ENCODE results near the gene YIPF7. TPM values are rescaled to one million over a fixed set of nuclear protein-coding genes. Genes with fewer than 3 reads are reported as not detected.
A peak's percentile ranks its signal among the peaks of the same experiment; 100 is the strongest.

Gene YIPF7
- total RNA-seq, 4 donors from 2014 or later = 0.98 to 4.6 TPM; not detected in 2

- no peak for TF ChIP-seq POLR2A (IDR thresholded peaks at IDR 0.05)
- peak; percentile 17 to 43 (median 37) for TF ChIP-seq CTCF (IDR thresholded peaks at IDR 0.05)
- Histone ChIP-seq H3K4me3 (no peak overlapping the region), H3K9me3 (no peaks in the 10 kb centered on the region), H3K27me3 (no peaks in the 10 kb centered on the region), H3K27ac (no peak overlapping the region), H3K36me3 (no peaks in the 10 kb centered on the region), H3K4me1 (no peaks in the 10 kb centered on the region)
- no peak for DNase-seq
- intact Hi-C loops (cut with DNase I; ENCODE audit: low total_unique reads) = no loop called here
These were observed 22.1 kb downstream of the YIPF7 start for GRCh38 chr4:44629280-44629866.

DNA sequence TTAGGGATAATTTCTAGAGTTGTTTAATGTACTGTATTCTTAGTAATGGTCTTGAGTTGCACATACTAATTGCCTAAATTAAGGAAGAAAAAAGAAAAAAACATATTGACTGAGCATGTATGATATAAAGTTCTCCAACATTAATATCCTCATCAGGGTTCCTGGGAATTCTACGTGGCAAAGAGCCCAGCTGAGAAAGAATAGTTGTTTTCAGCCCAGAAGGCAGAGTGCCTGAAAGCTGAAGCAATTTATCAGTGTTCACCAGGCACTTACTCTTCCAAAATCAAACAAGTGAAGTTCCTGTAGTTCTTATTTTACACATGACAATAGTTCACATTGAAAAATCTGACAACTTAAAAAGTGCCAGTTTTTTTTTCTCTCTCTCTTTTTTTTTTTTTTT lies 27.7 kb downstream of the YIPF7 start:
- DNase-seq = no peak
- no peak overlapping the region for H3K27ac ChIP-seq
- intact Hi-C loops (cut with DNase I; ENCODE audit: low total_unique reads) = no loop called here
- TF ChIP-seq POLR2A (IDR thresholded peaks at IDR 0.05) (no peak), CTCF (IDR thresholded peaks at IDR 0.05) (no peak)
- H3K36me3 ChIP-seq = no peaks in the 10 kb centered on the region
- H3K9me3 ChIP-seq = no peaks in the 10 kb centered on the region
- H3K27me3 ChIP-seq = no peaks in the 10 kb centered on the region
- H3K4me1 ChIP-seq = no peaks in the 10 kb centered on the region
- no peak overlapping the region for H3K4me3 ChIP-seq

DNA sequence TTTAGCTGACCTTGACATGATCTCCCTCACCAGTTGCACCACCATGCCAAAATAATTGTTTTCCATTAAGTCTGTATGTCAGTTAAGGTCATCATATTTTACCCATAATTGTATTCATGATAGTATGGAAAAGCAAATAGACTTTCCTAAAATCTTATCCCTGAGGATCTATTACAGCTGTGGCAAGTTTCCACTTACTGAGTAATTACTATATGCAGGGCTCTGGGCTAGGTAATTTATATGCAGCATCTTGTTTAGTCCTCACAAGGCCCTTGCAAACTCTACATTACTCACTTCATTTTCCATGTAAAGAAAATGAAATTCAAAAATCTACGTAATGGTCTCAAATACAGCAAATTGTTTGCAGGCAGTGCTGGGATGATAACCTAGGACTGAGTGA lies 34.8 kb downstream of the YIPF7 start:
- Histone ChIP-seq H3K27me3 (no peaks in the 10 kb centered on the region), H3K4me1 (no peaks in the 10 kb centered on the region), H3K36me3 (no peaks in the 10 kb centered on the region), H3K4me3 (no peak overlapping the region), H3K27ac (no peak overlapping the region), H3K9me3 (no peaks in the 10 kb centered on the region)
- TF ChIP-seq POLR2A (IDR thresholded peaks at IDR 0.05) (no peak), CTCF (IDR thresholded peaks at IDR 0.05) (no peak)
- intact Hi-C loops (cut with DNase I; ENCODE audit: low total_unique reads) = no loop called here
- no peak for DNase-seq

DNA sequence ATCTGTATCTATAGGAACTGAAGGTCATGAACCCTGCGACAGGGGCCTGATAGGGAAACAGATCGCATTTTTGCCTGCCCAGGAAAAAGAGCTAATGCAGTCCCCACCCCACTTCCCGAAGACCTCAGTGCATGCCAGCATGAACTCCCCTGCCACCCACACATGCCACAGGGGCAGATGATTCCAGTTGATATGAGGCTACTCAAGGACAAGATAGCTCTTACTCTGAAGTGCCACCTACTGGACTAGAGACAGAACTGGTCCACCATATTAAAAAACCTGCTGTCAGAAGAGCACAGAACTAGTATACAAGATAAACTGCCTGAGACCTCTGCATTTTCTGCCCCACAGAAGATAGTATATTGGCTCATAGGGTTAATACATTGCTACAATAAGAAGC lies 68.0 kb downstream of the YIPF7 start:
- intact Hi-C loops (cut with DNase I; ENCODE audit: low total_unique reads) = no loop called here
- H3K27ac ChIP-seq = no peak overlapping the region
- no peaks in the 10 kb centered on the region for H3K27me3 ChIP-seq

DNA sequence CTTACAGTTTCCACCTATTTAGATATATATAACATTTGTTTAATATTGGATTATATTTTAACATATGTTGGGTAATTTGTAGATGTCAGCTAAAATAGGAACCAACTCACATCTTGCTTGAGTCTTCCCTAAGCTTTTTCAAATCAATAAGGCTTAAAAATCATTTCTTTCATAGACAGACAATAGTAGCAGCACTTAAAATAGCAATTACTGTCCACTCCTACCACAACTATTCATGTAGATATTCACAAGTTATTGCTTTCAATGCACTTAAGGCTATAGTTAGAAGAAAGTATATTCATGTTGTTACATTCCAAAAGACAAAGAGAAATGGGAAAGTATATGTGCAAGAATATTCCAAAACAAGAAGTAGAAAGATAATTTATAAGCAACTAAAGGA lies 71.2 kb downstream of the YIPF7 start:
- intact Hi-C loops (cut with DNase I; ENCODE audit: low total_unique reads) = no loop called here
- TF ChIP-seq POLR2A (IDR thresholded peaks at IDR 0.05) (no peak), CTCF (IDR thresholded peaks at IDR 0.05) (no peak)
- H3K36me3 ChIP-seq = no peaks in the 10 kb centered on the region
- no peaks in the 10 kb centered on the region for H3K4me1 ChIP-seq
- H3K4me3 ChIP-seq = no peak overlapping the region
- DNase-seq = no peak
- H3K27me3 ChIP-seq = no peaks in the 10 kb centered on the region
- no peaks in the 10 kb centered on the region for H3K9me3 ChIP-seq
- no peak overlapping the region for H3K27ac ChIP-seq

More for the DNA sequence above, 68.0 kb downstream of the YIPF7 start:
- DNase-seq = no peak
- H3K4me3 ChIP-seq = no peak overlapping the region
- TF ChIP-seq POLR2A (IDR thresholded peaks at IDR 0.05) (no peak), CTCF (IDR thresholded peaks at IDR 0.05) (no peak)
- H3K9me3 ChIP-seq = no peaks in the 10 kb centered on the region
- H3K4me1 ChIP-seq = no peaks in the 10 kb centered on the region
- no peaks in the 10 kb centered on the region for H3K36me3 ChIP-seq

All from uterus (tissue), 4 donors.